Transverse colon (tissue), 4 donors: ENCODE results near the gene EPHA4.

ENCODE experiments used
- POLR2AphosphoS5 ChIP-seq, 3 donors: sonication (generic); formaldehyde crosslinking; IDR thresholded peaks; one replicate each; pipeline ENCODE4 v1.6.1; 2016; ENCODE audit warnings: antibody characterized with exemption in 3 of 3
- TF ChIP-seq, protein P1 (sequence below), 5 experiments: fragments of 200-600 bp in 3 of 5; fragments of 450-650 bp in 2 of 5; sonication (generic) in 3 of 5; IDR thresholded peaks; 1 replicate in 2 of 5; 2 replicates in 3 of 5; pipeline ENCODE4 v1.5.1; 2016 to 2017; ENCODE audit warnings: antibody characterized with exemption in 5 of 5, inconsistent platforms in 3 of 5, mild to moderate bottlenecking in 2 of 5, moderate library complexity in 1 of 5

DNA sequence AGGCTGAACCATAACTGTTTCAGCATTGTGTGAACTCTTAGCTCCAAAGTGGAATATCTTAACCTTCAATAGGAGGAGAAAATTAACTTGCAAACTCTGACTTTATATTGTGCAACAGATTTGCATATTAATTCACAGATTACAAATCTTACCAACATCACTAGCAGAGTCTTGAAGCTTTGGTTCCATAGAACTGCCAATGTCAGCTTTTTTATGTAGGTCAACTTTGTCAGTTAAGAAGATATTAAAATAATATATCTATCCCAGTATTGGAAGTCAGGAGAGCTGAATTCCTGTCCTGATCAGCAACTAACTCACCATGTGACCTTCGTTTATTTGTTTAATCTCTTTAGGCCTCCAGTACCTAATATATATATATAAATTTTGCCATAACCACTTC is 121.8 kb downstream of the EPHA4 start:
- TF ChIP-seq POLR2AphosphoS5 (IDR thresholded peaks at IDR 0.05) = no peak
- TF ChIP-seq, protein P1, sequence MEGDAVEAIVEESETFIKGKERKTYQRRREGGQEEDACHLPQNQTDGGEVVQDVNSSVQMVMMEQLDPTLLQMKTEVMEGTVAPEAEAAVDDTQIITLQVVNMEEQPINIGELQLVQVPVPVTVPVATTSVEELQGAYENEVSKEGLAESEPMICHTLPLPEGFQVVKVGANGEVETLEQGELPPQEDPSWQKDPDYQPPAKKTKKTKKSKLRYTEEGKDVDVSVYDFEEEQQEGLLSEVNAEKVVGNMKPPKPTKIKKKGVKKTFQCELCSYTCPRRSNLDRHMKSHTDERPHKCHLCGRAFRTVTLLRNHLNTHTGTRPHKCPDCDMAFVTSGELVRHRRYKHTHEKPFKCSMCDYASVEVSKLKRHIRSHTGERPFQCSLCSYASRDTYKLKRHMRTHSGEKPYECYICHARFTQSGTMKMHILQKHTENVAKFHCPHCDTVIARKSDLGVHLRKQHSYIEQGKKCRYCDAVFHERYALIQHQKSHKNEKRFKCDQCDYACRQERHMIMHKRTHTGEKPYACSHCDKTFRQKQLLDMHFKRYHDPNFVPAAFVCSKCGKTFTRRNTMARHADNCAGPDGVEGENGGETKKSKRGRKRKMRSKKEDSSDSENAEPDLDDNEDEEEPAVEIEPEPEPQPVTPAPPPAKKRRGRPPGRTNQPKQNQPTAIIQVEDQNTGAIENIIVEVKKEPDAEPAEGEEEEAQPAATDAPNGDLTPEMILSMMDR (IDR thresholded peaks at IDR 0.05) = no peak
